Measurements from ENCODE around the gene POLA1. TPM values are rescaled to one million over a fixed set of nuclear protein-coding genes. Genes with fewer than 3 reads are reported as not detected.

The POLA1 gene
- total and polyA plus RNA-seq, 2 experiments from 2014 or later: 4.9 to 19.0 TPM

GRCh38 chrX:24954732-24955131 lies 261.0 kb downstream of the POLA1 start:
- WGBS (ENCODE audit: low lambda C conversion rate, missing lambda C conversion rate): 91% methylated on average over 2 of the region's 2 CpGs
- Histone ChIP-seq H3K79me2 (no peaks in the 10 kb centered on the region), H3K4me1 (ENCODE audit: insufficient read depth) (no peaks in the 10 kb centered on the region), H3K27me3 (no peaks in the 10 kb centered on the region), H3K9me2 (replicated peaks; ENCODE audit: insufficient read depth) (no peaks in the 10 kb centered on the region), H3K4me3 (no peak overlapping the region), H4K20me1 (ENCODE audit: insufficient read depth, poor library complexity, severe bottlenecking) (no peaks in the 10 kb centered on the region), H3K36me3 (replicated peaks; ENCODE audit: insufficient read depth, low read depth) (no peaks in the 10 kb centered on the region), H2AFZ (no peak overlapping the region), H3K27ac (no peak overlapping the region), H3K9me3 (ENCODE audit: low read depth) (no peaks in the 10 kb centered on the region), H3K4me2 (no peak overlapping the region)
- no peak for DNase-seq (ENCODE audit: low spot score)
- TF ChIP-seq CTCF (IDR thresholded peaks at IDR 0.05; ENCODE audit: poor library complexity) (no peak), EZH2phosphoT487 (IDR thresholded peaks at IDR 0.05; ENCODE audit: low read depth, severe bottlenecking, unreplicated experiment) (no peak), EZH2 (IDR thresholded peaks at IDR 0.05; ENCODE audit: borderline replicate concordance) (no peak)

GRCh38 chrX:24955372-24955930 lies 261.7 kb downstream of the POLA1 start:
- Histone ChIP-seq H3K36me3 (replicated peaks; ENCODE audit: insufficient read depth, low read depth) (no peaks in the 10 kb centered on the region), H2AFZ (no peak overlapping the region), H3K9me2 (replicated peaks; ENCODE audit: insufficient read depth) (no peaks in the 10 kb centered on the region), H3K27me3 (no peaks in the 10 kb centered on the region), H3K9me3 (ENCODE audit: low read depth) (no peaks in the 10 kb centered on the region), H3K27ac (no peak overlapping the region), H3K4me1 (ENCODE audit: insufficient read depth) (no peaks in the 10 kb centered on the region), H3K79me2 (no peaks in the 10 kb centered on the region), H4K20me1 (ENCODE audit: insufficient read depth, poor library complexity, severe bottlenecking) (no peaks in the 10 kb centered on the region), H3K4me2 (no peak overlapping the region), H3K4me3 (no peak overlapping the region)
- 95% methylated on average over 2 of the region's 2 CpGs for WGBS (ENCODE audit: low lambda C conversion rate, missing lambda C conversion rate)
- no peak for TF ChIP-seq EZH2phosphoT487 (IDR thresholded peaks at IDR 0.05; ENCODE audit: low read depth, severe bottlenecking, unreplicated experiment)
- TF ChIP-seq CTCF (IDR thresholded peaks at IDR 0.05; ENCODE audit: poor library complexity): no peak
- TF ChIP-seq EZH2 (IDR thresholded peaks at IDR 0.05; ENCODE audit: borderline replicate concordance): no peak
- no peak for DNase-seq (ENCODE audit: low spot score)

GRCh38 chrX:24956828-24957227 lies 263.1 kb downstream of the POLA1 start:
- Histone ChIP-seq H3K4me3 (no peak overlapping the region), H3K36me3 (replicated peaks; ENCODE audit: insufficient read depth, low read depth) (no peaks in the 10 kb centered on the region), H3K27ac (no peak overlapping the region), H3K9me3 (ENCODE audit: low read depth) (no peaks in the 10 kb centered on the region), H2AFZ (no peak overlapping the region), H3K9me2 (replicated peaks; ENCODE audit: insufficient read depth) (no peaks in the 10 kb centered on the region), H3K4me2 (no peak overlapping the region), H3K4me1 (ENCODE audit: insufficient read depth) (no peaks in the 10 kb centered on the region), H3K79me2 (no peaks in the 10 kb centered on the region), H3K27me3 (no peaks in the 10 kb centered on the region), H4K20me1 (ENCODE audit: insufficient read depth, poor library complexity, severe bottlenecking) (no peaks in the 10 kb centered on the region)
- TF ChIP-seq CTCF (IDR thresholded peaks at IDR 0.05; ENCODE audit: poor library complexity): no peak
- TF ChIP-seq EZH2 (IDR thresholded peaks at IDR 0.05; ENCODE audit: borderline replicate concordance): no peak
- TF ChIP-seq EZH2phosphoT487 (IDR thresholded peaks at IDR 0.05; ENCODE audit: low read depth, severe bottlenecking, unreplicated experiment): no peak
- DNase-seq (ENCODE audit: low spot score): no peak

GRCh38 chrX:24961809-24962208 lies 268.1 kb downstream of the POLA1 start:
- Histone ChIP-seq H3K27ac (no peak overlapping the region), H4K20me1 (ENCODE audit: insufficient read depth, poor library complexity, severe bottlenecking) (no peaks in the 10 kb centered on the region), H3K27me3 (no peaks in the 10 kb centered on the region), H3K79me2 (no peaks in the 10 kb centered on the region), H3K4me2 (no peak overlapping the region), H3K4me1 (ENCODE audit: insufficient read depth) (no peaks in the 10 kb centered on the region), H3K9me2 (replicated peaks; ENCODE audit: insufficient read depth) (no peaks in the 10 kb centered on the region), H3K9me3 (ENCODE audit: low read depth) (no peaks in the 10 kb centered on the region), H3K36me3 (replicated peaks; ENCODE audit: insufficient read depth, low read depth) (no peaks in the 10 kb centered on the region), H3K4me3 (no peak overlapping the region), H2AFZ (no peak overlapping the region)
- 97% methylated on average over 1 of the region's 1 CpG for WGBS (ENCODE audit: low lambda C conversion rate, missing lambda C conversion rate)
- DNase-seq (ENCODE audit: low spot score): no peak
- no peak for TF ChIP-seq EZH2 (IDR thresholded peaks at IDR 0.05; ENCODE audit: borderline replicate concordance)
- no peak for TF ChIP-seq EZH2phosphoT487 (IDR thresholded peaks at IDR 0.05; ENCODE audit: low read depth, severe bottlenecking, unreplicated experiment)
- TF ChIP-seq CTCF (IDR thresholded peaks at IDR 0.05; ENCODE audit: poor library complexity): no peak

All from hepatocyte (in vitro differentiated cells).